Transverse colon (tissue), 4 donors: ENCODE measurements around the gene CD3D. TPM values are rescaled to one million over a fixed set of nuclear protein-coding genes. Genes with fewer than 3 reads are reported as not detected.

Experiments
- DNase-seq: peaks from one replicate; pipeline ENCODE4 v3.0.0-alpha.2; 2019
- H3K27ac ChIP-seq, 4 donors: fragments of 200-600 bp; sonication (generic); 2 replicates each; pipeline ENCODE4 v1.5.1; 2016 to 2018; ENCODE audit warnings: inconsistent platforms in 4 of 4
- H3K27me3 ChIP-seq: fragments of 200-600 bp; sonication (generic); 2 replicates; pipeline ENCODE4 v1.5.1; 2017; ENCODE audit warnings: inconsistent platforms
- H3K36me3 ChIP-seq, 4 donors: fragments of 200-600 bp; sonication (generic); 2 replicates each; pipeline ENCODE4 v1.5.1; 2017 to 2019; ENCODE audit warnings: inconsistent platforms in 4 of 4
- H3K4me1 ChIP-seq, 4 donors: fragments of 200-600 bp; sonication (generic); 2 replicates each; pipeline ENCODE4 v1.5.1; 2017 to 2020; ENCODE audit warnings: inconsistent platforms in 4 of 4
- H3K4me3 ChIP-seq, 4 donors: fragments of 200-600 bp; sonication (generic); 1 replicate in 1 of 4; 2 replicates in 3 of 4; pipeline versions ENCODE4 v1.5.1 to v1.6.1; 2017 to 2019; ENCODE audit warnings: inconsistent platforms in 4 of 4
- H3K9me3 ChIP-seq, 2 donors: fragments of 200-600 bp; sonication (generic); 2 replicates each; pipeline ENCODE4 v1.5.1; 2017 to 2019; ENCODE audit warnings: inconsistent platforms in 2 of 2
- EP300 ChIP-seq: sonication (generic); formaldehyde crosslinking; IDR thresholded peaks from one replicate; pipeline ENCODE4 v1.6.1; 2017; ENCODE audit warnings: antibody characterized with exemption, low read depth
- POLR2A ChIP-seq: fragments of 450-650 bp; IDR thresholded peaks from one replicate; pipeline ENCODE4 v1.6.1; 2016; ENCODE audit warnings: antibody characterized with exemption, mild to moderate bottlenecking, moderate library complexity
- POLR2AphosphoS5 ChIP-seq, 3 donors: sonication (generic); formaldehyde crosslinking; IDR thresholded peaks; one replicate each; pipeline ENCODE4 v1.6.1; 2016; ENCODE audit warnings: antibody characterized with exemption in 3 of 3
- WGBS, 2 donors: methylation state at CpG; one replicate each; pipeline ENCODE4 v1.1.5; 2018; ENCODE audit warnings: low coverage in 1 of 2; 5-methylcytosine and 5-hydroxymethylcytosine counted together
- in situ Hi-C, 4 donors: fragments of 200-750 bp; cut with MboI; loops; one replicate each; pipeline versions ENCODE4 v1.15.0 to v1.15.1; 2017; ENCODE audit warnings: low sequenced_read_pairs in 3 of 4, low pct_ligation_motif_present in 1 of 4, low pct_unique_long_range_greater_than_20kb in 1 of 4
- intact Hi-C: fragments of 100-400 bp; cut with DNase I; formaldehyde crosslinking; loops from one replicate; pipeline ENCODE4 v1.15.1; 2023; ENCODE audit warnings: low total_unique reads
- total RNA-seq, 4 donors: library from RNA; depleted of rRNA; stranded (reverse); fragments of >200 nt; gene quantifications; one replicate each; pipeline ENCODE4 v1.1.0, GENCODE V29; 2016
- TF ChIP-seq, protein P1 (sequence below), 5 experiments: fragments of 200-600 bp in 3 of 5; fragments of 450-650 bp in 2 of 5; sonication (generic) in 3 of 5; IDR thresholded peaks; 1 replicate in 2 of 5; 2 replicates in 3 of 5; pipeline ENCODE4 v1.5.1; 2016 to 2017; ENCODE audit warnings: antibody characterized with exemption in 5 of 5, inconsistent platforms in 3 of 5, mild to moderate bottlenecking in 2 of 5, moderate library complexity in 1 of 5

Gene CD3D
- total RNA-seq, 4 donors from 2014 or later = 3.5 to 19.2 (median 15.3) TPM; not detected in 1

DNA sequence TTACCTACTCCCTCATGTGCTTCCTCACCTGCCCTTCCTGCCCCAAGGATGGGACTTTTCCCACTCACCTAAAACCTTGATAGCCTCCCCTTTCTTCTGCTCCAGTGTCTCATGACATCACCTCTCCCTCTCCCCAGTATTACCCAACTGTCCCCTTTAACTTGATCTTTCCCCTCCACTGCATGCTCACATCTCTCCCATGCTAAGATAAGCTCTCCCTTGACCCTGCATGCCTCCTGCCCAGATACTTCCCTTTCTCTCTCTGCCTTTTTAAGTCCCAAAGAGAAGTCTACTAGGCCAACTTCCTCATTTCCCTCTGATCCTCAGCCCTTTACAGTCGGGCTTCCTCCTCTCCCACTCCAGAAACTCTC, 23.2 kb downstream of the CD3D start:
- intact Hi-C loops (no loop called here), in situ Hi-C loops (no loop called here)
- DNase-seq = no peak
- TF ChIP-seq EP300 = no peak
- TF ChIP-seq, protein P1, sequence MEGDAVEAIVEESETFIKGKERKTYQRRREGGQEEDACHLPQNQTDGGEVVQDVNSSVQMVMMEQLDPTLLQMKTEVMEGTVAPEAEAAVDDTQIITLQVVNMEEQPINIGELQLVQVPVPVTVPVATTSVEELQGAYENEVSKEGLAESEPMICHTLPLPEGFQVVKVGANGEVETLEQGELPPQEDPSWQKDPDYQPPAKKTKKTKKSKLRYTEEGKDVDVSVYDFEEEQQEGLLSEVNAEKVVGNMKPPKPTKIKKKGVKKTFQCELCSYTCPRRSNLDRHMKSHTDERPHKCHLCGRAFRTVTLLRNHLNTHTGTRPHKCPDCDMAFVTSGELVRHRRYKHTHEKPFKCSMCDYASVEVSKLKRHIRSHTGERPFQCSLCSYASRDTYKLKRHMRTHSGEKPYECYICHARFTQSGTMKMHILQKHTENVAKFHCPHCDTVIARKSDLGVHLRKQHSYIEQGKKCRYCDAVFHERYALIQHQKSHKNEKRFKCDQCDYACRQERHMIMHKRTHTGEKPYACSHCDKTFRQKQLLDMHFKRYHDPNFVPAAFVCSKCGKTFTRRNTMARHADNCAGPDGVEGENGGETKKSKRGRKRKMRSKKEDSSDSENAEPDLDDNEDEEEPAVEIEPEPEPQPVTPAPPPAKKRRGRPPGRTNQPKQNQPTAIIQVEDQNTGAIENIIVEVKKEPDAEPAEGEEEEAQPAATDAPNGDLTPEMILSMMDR (IDR thresholded peaks at IDR 0.05) = no peak
- TF ChIP-seq POLR2A = no peak
- no peak for TF ChIP-seq POLR2AphosphoS5 (IDR thresholded peaks at IDR 0.05)
- Histone ChIP-seq H3K4me1 (peaks cover 18 to 71% (median 42%) of the 10 kb centered on the region in 4 donors), H3K9me3 (no peaks in the 10 kb centered on the region), H3K27me3 (peaks cover 1% of the 10 kb centered on the region), H3K27ac (no peak overlapping the region), H3K4me3 (no peak overlapping the region), H3K36me3 (no peaks in the 10 kb centered on the region)
- 52% methylated on average over 1 of the region's 1 CpG; no CpG with 5 or more reads in 1 of the 2 donors for whole genome bisulfite sequencing, 2 donors

DNA sequence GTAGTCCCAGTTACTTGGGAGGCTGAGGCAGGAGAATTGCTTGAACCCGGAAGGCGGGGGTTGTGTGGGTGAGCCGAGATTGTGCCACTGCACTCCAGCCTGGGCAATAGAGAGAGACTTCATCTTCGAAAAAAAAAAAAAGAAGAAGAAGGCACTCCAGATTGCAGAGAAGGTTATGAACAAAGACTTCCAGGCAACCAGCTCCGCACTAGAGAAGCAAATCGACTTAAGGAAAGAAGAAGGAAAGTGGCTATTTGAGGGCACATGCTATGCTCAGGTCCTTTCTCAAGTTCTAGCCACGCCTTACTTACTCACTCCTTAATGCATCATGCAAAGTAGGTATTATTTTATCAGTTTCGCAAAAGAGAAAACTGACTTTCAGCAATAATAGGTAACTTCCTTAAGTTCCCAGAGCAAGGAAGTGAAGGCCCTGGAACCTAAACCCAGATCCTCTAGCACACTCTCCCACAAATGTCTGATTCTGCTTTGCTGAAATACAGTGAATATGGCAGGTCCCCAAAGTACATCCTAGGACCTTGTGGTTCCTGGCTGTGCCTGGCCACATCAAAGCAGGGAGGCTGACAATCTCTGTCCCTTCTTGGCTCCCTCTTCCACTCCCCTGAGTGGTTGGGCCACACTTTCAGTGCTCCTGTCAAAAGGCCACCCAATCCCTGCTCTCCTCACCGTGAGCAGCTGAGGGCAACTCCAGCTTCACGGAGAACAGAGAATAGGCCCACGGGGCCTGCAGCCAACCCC, 23.7 kb downstream of the CD3D start:
- intact Hi-C loops = no loop called here
- WGBS, 2 donors = 85 to 90% methylated on average over 8 to 11 of the region's 11 CpGs
- no peaks in the 10 kb centered on the region for H3K36me3 ChIP-seq
- H3K27me3 ChIP-seq = peaks cover 5% of the 10 kb centered on the region
- in situ Hi-C loops = no loop called here
- no peak for DNase-seq
- peaks cover 18 to 73% (median 44%) of the 10 kb centered on the region in 4 donors for H3K4me1 ChIP-seq
- no peaks in the 10 kb centered on the region for H3K9me3 ChIP-seq
- TF ChIP-seq EP300 (no peak), POLR2A (no peak), POLR2AphosphoS5 (IDR thresholded peaks at IDR 0.05) (no peak)
- TF ChIP-seq, protein P1 (IDR thresholded peaks at IDR 0.05) = no peak
- no peak overlapping the region for H3K27ac ChIP-seq
- no peak overlapping the region for H3K4me3 ChIP-seq

DNA sequence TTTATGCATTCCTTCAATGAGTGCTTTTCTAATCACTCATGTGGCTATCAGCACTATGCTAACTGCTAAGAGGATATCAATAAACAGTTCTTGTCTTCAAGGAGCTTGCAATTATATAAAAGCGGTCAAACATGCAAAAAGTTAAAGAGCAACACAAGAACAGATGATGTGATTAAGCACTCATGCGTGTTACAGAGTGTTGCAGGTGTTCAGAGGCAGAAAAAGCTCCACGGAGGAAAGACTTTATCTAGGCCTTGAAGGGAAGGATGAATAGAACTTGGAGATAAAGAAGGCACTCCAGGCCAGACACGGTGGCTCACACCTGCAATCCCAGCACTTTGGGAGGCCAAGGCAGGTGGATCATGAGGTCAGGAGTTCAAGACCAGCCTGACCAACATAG, 24.4 kb downstream of the CD3D start:
- no peak for DNase-seq
- Histone ChIP-seq H3K36me3 (no peaks in the 10 kb centered on the region), H3K4me1 (peaks cover 18 to 73% (median 44%) of the 10 kb centered on the region in 4 donors), H3K9me3 (no peaks in the 10 kb centered on the region), H3K27ac (no peak overlapping the region), H3K27me3 (peaks cover 5% of the 10 kb centered on the region), H3K4me3 (no peak overlapping the region)
- WGBS, 2 donors = 73 to 88% methylated on average over 4 of the region's 4 CpGs
- TF ChIP-seq POLR2A (no peak), POLR2AphosphoS5 (IDR thresholded peaks at IDR 0.05) (no peak), EP300 (no peak)
- TF ChIP-seq, protein P1 (IDR thresholded peaks at IDR 0.05) = no peak
- intact Hi-C loops (no loop called here), in situ Hi-C loops (no loop called here)

DNA sequence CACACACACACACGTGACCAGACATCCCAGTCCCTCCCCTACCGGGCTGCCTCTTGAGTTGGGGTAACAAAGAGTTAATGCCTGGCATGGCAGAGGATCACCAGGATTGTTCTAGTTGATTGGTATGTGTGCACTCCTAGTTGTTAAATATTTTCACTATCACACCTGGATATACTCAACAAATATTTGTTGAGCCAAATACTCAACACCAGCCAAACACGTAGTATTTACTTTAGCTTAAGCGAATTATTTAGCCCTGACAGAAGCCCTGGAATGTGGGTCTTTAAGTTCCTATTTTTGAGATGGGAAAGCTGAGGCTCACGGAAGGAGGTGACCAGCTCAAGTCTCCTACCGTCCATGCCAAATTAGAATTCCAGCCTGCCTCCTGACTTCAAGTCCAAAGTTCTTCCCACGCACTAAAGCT, 27.5 kb downstream of the CD3D start:
- DNase-seq = no peak
- Histone ChIP-seq H3K4me1 (peaks cover 18 to 58% (median 37%) of the 10 kb centered on the region in 4 donors), H3K27ac (peak overlapping the region; percentile 14 to 69 (median 46)), H3K36me3 (no peaks in the 10 kb centered on the region), H3K4me3 (peak overlapping the region in 1 of 4 donors; percentile 10), H3K9me3 (no peaks in the 10 kb centered on the region), H3K27me3 (peaks cover 5% of the 10 kb centered on the region)
- in situ Hi-C loops (no loop called here), intact Hi-C loops (no loop called here)
- TF ChIP-seq, protein P1 (IDR thresholded peaks at IDR 0.05) = no peak
- TF ChIP-seq POLR2A (no peak), POLR2AphosphoS5 (IDR thresholded peaks at IDR 0.05) (no peak), EP300 (no peak)
- 41 to 86% methylated on average over 2 to 7 of the region's 7 CpGs for WGBS, 2 donors
